ENCODE measurements around the gene CFAP99.
"Not testable (repeated sequence)": the region's sequence is repeated elsewhere in the genome, so short reads cannot be mapped to it uniquely, and the experiment has no call there.

CFAP99 gene

DNA sequence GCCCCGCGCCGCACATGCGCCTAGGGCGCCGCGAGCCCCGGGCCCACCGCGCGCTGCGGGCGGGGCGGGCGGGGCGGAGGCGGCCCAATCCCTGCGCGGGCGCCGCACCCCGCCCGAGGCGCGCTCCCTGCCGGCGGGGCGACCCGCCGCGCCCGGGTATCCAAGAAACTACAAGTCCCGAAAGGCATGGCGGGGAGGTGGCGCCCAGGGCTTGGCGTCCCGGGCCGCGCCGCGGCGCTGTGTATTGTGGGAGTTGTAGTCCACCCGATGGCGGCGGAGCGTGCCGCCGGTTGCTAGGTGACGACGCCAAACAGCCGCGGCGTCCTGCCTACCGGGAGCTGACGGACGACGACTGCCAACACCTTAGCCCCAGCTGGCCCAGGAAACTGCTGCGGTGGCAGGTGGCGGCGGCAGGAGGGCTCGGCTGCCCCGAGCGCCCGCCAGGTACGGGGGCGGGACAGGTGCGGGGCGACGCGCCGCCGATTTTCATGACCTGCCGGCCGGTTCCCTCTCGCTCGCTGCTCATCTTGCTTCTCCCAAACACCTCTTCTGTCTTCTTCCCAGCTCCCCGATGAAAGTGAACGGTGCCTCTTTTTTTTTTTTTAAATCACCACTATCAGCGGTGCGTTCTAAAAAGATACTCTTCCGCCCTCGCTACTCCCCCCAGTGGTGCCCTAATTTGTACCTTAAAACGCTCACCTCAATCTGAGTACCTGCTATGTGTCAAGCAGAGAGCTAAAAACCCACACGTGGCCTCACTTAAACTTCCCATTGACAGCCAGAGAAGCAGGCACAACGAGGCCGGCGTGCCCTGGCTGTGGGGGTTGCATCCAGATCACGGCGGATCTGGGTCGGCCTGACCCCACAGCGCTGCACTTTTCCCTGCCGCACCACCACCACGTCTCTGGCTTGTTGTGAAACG is at the start of gene CFAP99:
TSS of gene CFAP99 (plus strand) at position 306 of the 922 bp plus-strand sequence.
- intact Hi-C loops (cut with DNase I) = loop anchor here (2.0 to 5.0 kb wide), 5 partner anchors 43 to 562 kb away; partner anchors contain the start of genes FAM193A, HAUS3, LETM1 and MXD4
- DNase-seq = peak; percentile 94 to 99 (median 98)

DNA sequence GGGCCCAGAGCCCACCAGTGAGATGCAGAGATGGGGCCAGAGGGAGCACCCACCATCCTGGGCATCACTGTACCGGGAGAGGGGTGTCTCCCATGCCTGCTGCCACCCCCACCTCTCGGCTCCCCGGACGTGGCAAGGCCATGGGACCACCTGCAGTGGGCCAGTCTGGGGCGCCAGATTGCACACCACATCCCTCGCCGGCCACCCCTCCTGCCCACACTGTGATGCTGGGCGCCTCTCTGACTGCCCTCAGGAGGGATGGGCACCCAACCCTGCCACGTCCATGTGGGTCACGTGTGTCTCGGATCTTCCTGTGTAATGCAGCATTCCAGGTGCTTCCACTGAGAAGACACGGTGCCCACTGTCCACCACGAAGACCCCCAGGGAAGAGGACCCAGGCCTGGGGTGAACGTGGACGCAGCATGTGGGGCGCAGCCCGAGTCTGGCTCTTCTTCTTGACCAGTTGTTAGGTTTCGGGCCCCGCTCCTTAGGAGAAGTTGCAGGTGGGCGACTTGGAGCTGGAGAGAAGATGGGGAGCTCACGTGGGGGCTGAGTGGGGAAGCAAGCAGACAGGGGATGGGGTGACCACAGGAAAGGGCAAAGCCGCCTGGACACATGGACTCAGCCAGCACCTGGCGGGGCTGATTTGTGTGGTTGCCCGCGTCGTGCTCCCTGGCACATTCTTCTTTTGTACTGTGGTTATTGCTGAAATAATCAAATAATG is 48.0 kb upstream of the CFAP99 start:
- DNase-seq = peak in 3 of 10 donors; percentile 63 to 76 (median 74)
- intact Hi-C loops (cut with DNase I) = no loop called here

DNA sequence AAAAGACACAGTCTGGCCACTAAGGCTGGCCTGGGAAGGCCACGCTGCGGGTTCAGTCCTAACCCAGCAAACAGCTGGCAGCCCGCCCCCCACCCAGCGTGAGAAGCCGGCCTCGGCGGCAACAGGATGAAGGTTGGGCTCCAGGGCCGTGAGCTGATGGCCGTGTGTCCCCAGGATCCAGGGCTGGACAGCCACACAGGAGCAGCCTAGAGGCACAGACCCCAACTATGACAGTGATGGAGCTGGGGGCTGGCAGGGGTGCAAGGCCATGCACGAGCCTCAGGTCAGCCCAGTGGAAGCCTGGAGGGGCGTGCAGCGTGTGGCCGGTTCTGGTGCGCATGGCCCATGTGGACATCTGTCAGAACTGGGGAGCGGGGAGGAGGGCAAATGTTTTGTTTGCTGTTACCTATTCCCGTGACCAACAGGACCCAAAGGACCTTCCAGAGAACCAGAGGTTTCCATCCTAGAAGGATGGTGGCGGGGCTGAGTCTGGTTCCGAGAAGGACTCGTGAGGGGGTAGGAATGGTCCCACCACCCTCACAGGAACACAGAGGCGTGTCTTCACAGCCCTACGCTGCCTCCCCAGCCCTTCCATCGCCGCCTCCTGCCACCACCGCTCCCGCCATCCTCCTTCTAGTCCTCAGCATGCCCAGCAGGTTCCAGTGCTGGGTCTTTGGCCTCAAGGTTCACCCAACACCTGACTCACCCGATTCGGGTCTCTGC is 46.8 kb upstream of the CFAP99 start:
- intact Hi-C loops (cut with DNase I) = no loop called here
- peak in 3 of 10 donors; percentile 54 to 65 (median 61) for DNase-seq

- DNase-seq = peak in 2 of 10 donors; percentile 35 to 66
- intact Hi-C loops (cut with DNase I) = no loop called here
These were observed 46.2 kb upstream of the CFAP99 start for GRCh38 chr4:2372488-2373030.

DNA sequence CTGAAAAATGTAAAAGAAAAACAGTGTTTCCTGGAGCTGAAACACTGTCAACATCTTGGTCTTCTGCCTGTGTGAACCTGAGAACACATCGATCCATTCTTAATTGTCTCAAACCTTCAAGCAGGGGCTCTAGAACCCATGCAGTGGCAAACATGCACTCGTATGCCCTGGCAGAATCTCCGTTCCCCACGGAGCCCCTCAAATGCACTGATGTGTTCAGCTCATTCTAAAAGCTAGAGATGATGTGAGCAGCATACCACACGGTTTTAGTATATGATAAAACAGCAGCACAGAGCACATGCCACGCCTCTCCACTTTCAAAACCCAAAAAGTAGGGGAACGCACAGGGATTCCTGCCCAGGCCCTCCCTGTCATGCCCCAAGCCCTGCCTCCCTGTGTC is 45.2 kb upstream of the CFAP99 start:
- DNase-seq = peak in 2 of 10 donors; percentile 20 to 32
- intact Hi-C loops (cut with DNase I) = no loop called here

DNA sequence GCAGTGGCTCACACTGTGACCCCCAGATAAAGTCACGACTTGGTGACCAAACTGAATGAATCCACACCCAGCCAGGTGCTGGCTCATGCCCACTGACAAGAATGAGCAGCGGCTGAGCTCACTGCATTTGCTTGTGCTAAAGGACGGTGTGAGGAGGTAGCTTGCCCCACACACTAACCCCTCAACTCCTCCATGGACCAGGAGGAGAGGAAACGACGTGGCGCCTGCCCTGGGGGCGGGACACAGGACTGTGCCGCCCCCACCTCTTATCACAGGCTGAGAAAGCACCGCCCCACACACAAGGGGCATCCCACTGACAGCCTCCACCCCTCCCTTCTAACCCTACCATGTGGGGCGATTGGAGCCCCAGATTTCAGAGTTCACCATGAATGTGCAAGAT is 43.3 kb upstream of the CFAP99 start:
- peak in 2 of 10 donors; percentile 47 to 60 for DNase-seq
- intact Hi-C loops (cut with DNase I) = no loop called here

DNA sequence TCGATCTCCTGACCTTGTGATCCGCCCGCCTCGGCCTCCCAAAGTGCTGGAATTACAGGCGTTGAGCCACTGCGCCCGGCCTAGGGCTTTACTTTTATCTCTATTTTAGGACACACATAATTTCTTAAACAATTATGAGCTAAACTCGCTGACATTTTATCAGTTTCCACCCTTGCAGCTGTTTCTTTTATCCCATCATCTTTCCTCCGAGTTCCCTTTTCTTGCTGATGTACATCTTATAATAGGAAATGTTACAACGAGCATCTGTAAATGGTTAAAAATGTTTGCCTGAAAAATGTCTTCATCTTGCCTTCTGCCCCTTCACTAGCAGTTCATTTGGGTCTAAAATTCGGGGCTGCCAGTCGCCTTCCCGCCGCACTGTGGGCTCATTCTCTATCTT is 41.5 kb upstream of the CFAP99 start:
- DNase-seq = peak in 1 of 10 donors; percentile 40
- intact Hi-C loops (cut with DNase I) = no loop called here

DNA sequence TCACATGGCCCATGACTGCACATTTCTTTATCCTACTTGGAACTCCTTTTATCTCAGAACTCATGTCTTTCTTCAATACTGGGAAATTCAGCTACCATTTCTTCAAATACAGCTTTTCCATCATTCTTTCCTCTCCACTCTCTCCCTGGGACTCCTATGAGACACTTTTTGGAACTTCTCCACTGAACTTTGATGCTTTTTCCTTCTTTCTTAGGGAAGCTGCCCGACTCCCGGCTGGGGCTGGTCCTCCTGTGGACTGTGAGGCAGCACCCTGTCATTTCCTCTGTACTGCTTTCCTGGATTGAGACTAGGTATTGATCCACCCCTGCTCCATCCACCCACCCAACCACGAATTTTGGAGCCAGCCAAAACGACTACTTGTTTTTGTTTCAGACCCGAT is 40.4 kb upstream of the CFAP99 start:
- intact Hi-C loops (cut with DNase I) = no loop called here
- peak in 1 of 10 donors; percentile 32 for DNase-seq

DNA sequence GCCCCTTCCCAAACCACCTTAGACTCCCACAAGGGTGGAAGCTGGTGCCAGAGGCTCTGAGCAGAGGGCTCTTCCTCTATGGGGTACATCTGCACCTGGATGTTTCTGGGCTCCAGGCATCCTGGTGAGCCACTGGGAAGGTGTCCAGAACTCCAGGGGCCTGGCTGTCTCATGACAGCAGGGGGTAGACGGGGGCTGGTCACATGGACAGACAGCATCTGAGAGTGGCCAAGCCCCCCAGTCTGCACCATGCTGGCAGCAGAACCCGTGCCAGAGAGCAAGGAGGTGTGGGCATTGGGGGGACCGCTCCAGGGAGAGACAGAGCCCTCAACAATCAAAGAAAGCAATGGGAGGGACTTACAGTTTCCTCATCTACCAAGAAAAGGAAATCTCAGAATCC is 39.9 kb upstream of the CFAP99 start:
- intact Hi-C loops (cut with DNase I) = no loop called here
- peak in 2 of 10 donors; percentile 35 to 76 for DNase-seq

- intact Hi-C loops (cut with DNase I); DNase-seq: not testable (repeated sequence)
These were observed 38.2 kb upstream of the CFAP99 start for GRCh38 chr4:2380589-2380988.

DNA sequence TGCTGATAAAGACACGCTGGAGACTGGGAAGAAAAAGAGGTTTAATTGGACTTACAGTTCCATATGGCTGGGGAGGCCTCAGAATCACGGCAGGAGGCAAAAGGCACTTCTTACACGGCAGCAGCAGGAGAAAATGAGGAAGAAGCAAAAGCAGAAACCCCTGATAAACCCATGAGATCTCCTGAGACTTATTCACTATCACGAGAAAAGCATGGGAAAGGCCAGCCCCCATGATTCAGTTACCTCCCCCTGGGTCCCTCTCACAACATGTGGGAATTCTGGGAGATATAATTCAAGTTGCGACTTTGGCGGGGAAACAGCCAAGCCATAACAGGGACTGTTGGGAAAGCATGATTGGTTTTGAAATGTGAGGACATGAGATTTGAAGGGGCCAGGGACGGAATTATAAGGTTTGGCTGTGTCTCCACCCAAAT is 36.0 kb upstream of the CFAP99 start:
- intact Hi-C loops (cut with DNase I); DNase-seq: not testable (repeated sequence)

DNA sequence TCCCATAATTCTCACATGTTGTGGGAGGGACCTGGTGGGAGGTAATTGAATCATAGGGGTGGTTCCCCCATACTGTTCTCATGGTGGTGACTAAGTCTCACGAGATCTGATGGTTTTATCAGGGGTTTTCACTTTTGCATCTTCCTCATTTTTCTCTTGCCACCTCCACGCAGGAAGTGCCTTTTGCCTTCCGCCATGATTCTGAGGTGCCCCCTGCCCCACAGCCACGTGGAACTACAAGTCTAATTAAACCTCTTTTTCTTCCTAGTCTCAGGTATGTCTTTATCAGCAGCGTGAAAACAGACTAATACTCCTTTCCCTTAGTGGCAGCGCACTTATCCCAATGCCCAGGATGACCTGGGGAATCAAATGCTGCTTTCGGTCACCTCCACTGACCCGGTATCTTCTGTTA is 35.5 kb upstream of the CFAP99 start:
- DNase-seq = peak in 1 of 10 donors; percentile 14
- intact Hi-C loops (cut with DNase I) = not testable (repeated sequence)

DNA sequence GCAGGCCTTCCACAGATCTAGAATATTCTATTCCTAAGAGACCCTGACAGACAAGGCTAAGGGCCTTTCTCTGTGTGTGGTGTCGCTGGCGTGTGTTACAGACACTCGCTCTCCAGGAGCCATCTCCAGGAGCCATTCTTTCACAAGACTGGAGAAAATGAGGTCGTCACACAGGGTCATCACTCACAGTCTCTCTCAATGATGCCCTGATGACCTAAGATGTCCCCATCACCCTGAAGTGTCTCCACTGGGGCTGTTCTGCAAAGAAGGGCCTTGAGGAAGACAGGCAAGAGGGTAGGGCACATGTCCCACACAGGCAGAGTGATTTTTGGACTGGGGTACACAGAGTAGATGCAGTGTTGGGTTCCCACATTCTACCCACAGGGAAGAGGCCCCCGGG is 35.0 kb upstream of the CFAP99 start:
- no peak for DNase-seq
- intact Hi-C loops (cut with DNase I) = no loop called here

DNA sequence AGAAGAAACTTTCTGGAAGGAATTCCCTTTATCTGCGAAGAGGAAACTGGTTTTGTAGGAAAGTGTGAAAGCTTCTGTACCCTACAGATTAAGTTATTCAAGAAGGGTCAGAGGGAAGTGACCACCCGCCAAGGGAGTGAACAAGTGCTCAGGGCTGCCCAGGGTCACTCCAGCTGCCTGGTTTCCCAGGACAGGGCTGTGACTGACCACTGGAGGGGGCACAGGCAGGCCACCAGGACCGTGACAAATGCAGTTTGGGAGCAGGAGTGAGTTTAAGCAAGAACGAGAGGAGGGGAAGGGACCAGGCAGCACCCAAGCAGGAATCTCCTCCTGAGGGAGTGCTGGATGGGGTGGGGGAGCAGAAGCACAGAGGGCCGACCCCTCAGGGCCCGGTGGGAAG is 34.5 kb upstream of the CFAP99 start:
- intact Hi-C loops (cut with DNase I) = no loop called here
- DNase-seq = peak in 2 of 10 donors; percentile 26 to 75

DNA sequence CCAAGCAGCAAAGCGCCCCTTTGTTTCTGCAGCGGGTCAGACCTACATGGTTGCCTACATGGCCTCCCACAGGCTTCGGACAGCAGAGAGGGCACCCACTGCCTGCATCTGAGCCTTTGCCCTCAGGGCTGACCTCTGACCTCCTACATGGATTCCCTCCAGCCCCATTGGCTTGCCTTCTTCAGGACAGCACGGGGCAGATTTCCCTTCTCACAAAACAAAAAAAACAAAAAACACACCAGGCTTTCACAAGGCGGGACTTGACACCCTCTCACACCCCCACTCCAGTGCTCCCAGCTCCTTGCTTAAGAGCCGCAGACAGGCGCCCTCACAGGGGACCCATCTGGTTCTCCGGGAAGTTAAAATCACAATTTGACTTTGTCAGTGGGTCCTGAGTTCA is 33.2 kb upstream of the CFAP99 start:
- intact Hi-C loops (cut with DNase I) = no loop called here
- peak in 1 of 10 donors; percentile 27 for DNase-seq

DNA sequence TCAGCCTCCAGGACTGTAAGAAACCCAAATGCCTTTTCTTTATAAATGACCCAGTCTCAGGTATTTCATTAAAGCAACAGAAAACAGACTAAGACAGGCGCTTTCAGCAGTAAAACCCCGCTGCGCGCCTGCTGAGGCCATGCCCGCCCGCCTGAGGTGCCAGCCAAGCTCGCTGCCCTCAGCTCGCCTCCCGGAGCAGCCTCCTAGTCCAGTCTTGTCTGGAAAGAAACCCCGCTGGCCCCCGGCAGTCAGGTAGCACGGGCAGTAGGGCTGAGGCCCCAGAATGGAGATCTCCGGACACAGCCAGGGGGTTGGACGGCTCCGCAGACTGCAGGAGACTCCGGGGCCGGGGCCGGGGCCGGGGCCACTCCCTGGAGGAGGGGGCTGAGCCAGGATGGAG is 32.0 kb upstream of the CFAP99 start:
- peak in 1 of 10 donors; percentile 47 for DNase-seq
- intact Hi-C loops (cut with DNase I) = no loop called here

DNA sequence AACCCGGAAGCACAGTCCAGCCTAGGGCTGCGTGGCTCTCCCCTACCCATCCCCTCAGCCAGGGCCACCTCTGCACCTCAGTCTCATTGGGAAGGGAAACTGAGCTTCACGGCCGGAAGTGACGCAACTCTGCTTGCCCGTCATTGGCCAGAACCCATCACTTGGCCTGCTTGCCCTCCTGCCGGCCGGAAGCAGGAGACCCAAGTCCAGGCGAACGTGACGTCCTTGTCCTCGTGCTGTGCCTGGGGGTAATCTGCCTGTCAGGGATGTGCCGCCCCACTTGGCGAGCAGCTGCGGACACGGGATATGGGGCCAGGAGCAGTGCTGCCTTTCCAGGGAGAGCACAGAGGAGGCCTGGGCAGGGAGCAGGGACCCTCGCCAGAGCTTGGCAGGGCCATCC is 31.5 kb upstream of the CFAP99 start:
- intact Hi-C loops (cut with DNase I) = no loop called here
- DNase-seq = peak in 2 of 10 donors; percentile 37 to 82

DNA sequence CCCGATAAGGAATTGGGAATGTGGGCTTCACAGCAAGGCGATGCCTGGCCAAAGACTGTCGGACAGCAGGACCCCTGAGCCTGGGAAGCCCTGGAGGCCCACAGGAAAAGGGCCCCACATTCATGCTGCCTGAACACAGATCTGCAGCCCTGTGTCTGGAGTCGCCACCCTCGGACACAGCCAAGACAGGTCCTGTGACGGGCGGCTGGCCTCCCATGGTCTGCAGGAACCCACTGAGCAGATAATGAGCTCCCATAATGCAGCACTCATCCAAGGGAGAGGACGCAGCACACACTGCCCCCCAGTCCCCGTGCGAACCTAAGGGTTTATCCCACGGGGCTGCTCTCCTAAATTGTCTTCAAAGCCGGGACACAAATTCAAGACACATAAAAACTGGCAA is 30.9 kb upstream of the CFAP99 start:
- intact Hi-C loops (cut with DNase I) = no loop called here

GRCh38 chr4:2388429-2389182 is 30.1 kb upstream of the CFAP99 start:
- DNase-seq = peak in 3 of 10 donors; percentile 42 to 79 (median 68)
- intact Hi-C loops (cut with DNase I) = no loop called here

More for the DNA sequence above, 30.9 kb upstream of the CFAP99 start:
- peak in 2 of 10 donors; percentile 57 to 83 for DNase-seq

Measured in posterior cingulate gyrus (tissue), 11 donors.